HepG2 (cell line): ENCODE results near the gene TRIM10. TPM values are rescaled to one million over a fixed set of nuclear protein-coding genes. Genes with fewer than 3 reads are reported as not detected.

Experiments used
- DR1 ChIP-seq: sonication (generic); formaldehyde crosslinking; IDR thresholded peaks from 2 replicates; pipeline ENCODE4 v1.8.0; 2021; ENCODE audit warnings: mild to moderate bottlenecking, missing genetic modification reagents, inconsistent platforms
- MXD3 ChIP-seq: IDR thresholded peaks from 2 replicates; pipeline ENCODE4 v1.6.1; 2016; ENCODE audit warnings: mild to moderate bottlenecking, missing biosample characterization, missing genetic modification reagents
- TEAD2 ChIP-seq: sonication (generic); formaldehyde crosslinking; IDR thresholded peaks from 2 replicates; pipeline ENCODE4 v1.9.0; 2021; ENCODE audit warnings: missing genetic modification reagents
- TGIF2 ChIP-seq: IDR thresholded peaks from 2 replicates; pipeline ENCODE4 v1.6.1; 2016; ENCODE audit warnings: control low read depth, missing compliant biosample characterization
- ZBTB33 ChIP-seq: sonication (generic); formaldehyde crosslinking; IDR thresholded peaks from 2 replicates; pipeline ENCODE4 v1.4.0; 2020; ENCODE audit warnings: missing genetic modification reagents
- ZFP91 ChIP-seq: sonication (generic); formaldehyde crosslinking; IDR thresholded peaks from 2 replicates; pipeline ENCODE4 v1.9.0; 2022; ENCODE audit warnings: missing genetic modification reagents, mild to moderate bottlenecking, borderline replicate concordance
- ZNF160 ChIP-seq: sonication (generic); formaldehyde crosslinking; IDR thresholded peaks from 2 replicates; pipeline ENCODE4 v1.8.0; 2022; ENCODE audit warnings: mild to moderate bottlenecking, inconsistent platforms, missing genetic modification reagents
- ZNF17 ChIP-seq: sonication (generic); formaldehyde crosslinking; IDR thresholded peaks from 2 replicates; pipeline ENCODE4 v1.5.0; 2020; ENCODE audit warnings: mild to moderate bottlenecking, missing genetic modification reagents
- ZNF501 ChIP-seq: sonication (generic); formaldehyde crosslinking; IDR thresholded peaks from 2 replicates; pipeline ENCODE4 v1.5.1; 2020; ENCODE audit warnings: mild to moderate bottlenecking, moderate library complexity, missing genetic modification reagents
- ZNF607 ChIP-seq: sonication (generic); formaldehyde crosslinking; IDR thresholded peaks from 2 replicates; pipeline ENCODE4 v1.5.1; 2020; ENCODE audit warnings: missing genetic modification reagents, mild to moderate bottlenecking, borderline replicate concordance
- ZNF749 ChIP-seq: sonication (generic); formaldehyde crosslinking; IDR thresholded peaks from 2 replicates; pipeline ENCODE4 v1.8.0; 2022; ENCODE audit warnings: mild to moderate bottlenecking, missing genetic modification reagents, moderate library complexity, borderline replicate concordance
- polyA plus RNA-seq, 8 experiments: library from polyadenylated mRNA; depleted of rRNA in 3 of 8; stranded (reverse) in 7 of 8; unstranded in 1 of 8; fragments of >200 nt; fragmentation: Illumina TruSeq in 4 of 8; extraction: Trizol in 4 of 8; gene quantifications; 2 replicates each; pipeline versions ENCODE4 v1.2.1 to v1.2.3, GENCODE V29; 2011 to 2016; ENCODE audit warnings: low read depth in 4 of 8, missing spikeins in 1 of 8, mixed read lengths in 1 of 8; ENCODE audit not compliant: insufficient read depth in 1 of 8
- total RNA-seq, 5 experiments: library from RNA; depleted of rRNA; stranded (reverse); fragments of >200 nt; fragmentation: Illumina TruSeq; extraction: Trizol; gene quantifications; 2 replicates each; pipeline ENCODE4 v1.2.3, GENCODE V29; 2016; ENCODE audit warnings: low read depth in 1 of 5

Gene TRIM10
- total and polyA plus RNA-seq, 2 of the 13 experiments (the other 11 are each of a cell fraction or from before 2014, with no cell fraction given) = 4.1 to 6.8 TPM

- TF ChIP-seq ZNF501 (peak; percentile 32; the same call in 1 of the 2 replicates), TGIF2 (CRISPR knock-in tag) (0 out of 2 replicates have a peak, but pooled peaks have one; percentile 32), ZFP91 (CRISPR knock-in tag) (peak; percentile 1; the same call in 1 of the 2 replicates), ZBTB33 (CRISPR knock-in tag) (no peak), DR1 (no peak), ZNF607 (CRISPR knock-in tag) (peak; percentile 25; the same call in 1 of the 2 replicates), MXD3 (no peak), ZNF160 (CRISPR knock-in tag) (0 out of 2 replicates have a peak, but pooled peaks have one; percentile 10), TEAD2 (CRISPR knock-in tag) (no peak), ZNF749 (CRISPR knock-in tag) (no peak), ZNF17 (CRISPR knock-in tag) (no peak)
Measured at GRCh38 chr6:30163918-30164654, 3.1 kb upstream of the TRIM10 start (continued).
